ENCODE results near the gene MACROD2. TPM values are rescaled to one million over a fixed set of nuclear protein-coding genes. Genes with fewer than 3 reads are reported as not detected.
"Not testable (repeated sequence)": the region's sequence is repeated elsewhere in the genome, so short reads cannot be mapped to it uniquely, and the experiment has no call there.

MACROD2 gene
- total RNA-seq, 2 experiments from 2014 or later: not detected

DNA sequence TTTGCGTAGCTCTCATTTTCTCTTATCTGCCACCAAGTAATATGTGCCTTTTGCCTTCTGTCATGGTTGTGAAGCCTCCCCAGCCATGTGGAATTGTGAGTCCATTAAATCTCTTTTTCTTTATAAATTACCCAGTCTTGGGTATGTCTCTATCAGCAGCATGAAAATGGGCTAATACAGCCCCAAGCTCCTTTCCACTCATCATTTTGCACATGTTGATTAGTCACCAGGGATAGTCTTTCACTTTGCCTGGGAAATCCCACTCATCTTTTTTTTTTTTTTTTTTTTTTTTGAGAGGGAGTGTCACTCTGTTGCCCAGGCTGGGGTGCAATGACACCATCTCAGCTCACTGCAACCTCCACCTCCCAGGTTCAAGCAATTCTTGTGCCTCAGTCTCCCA, 1541.9 kb downstream of the MACROD2 start:
- H3K27me3 Mint-ChIP-seq; CTCF ChIA-PET; H3K36me3 Mint-ChIP-seq (ENCODE audit: low read depth); H3K4me3 Mint-ChIP-seq; H3K4me1 Mint-ChIP-seq; DNase-seq; POLR2A ChIA-PET; H3K27ac Mint-ChIP-seq: not testable (repeated sequence)
- peaks cover 12% of the 10 kb centered on the region for H3K9me3 Mint-ChIP-seq

DNA sequence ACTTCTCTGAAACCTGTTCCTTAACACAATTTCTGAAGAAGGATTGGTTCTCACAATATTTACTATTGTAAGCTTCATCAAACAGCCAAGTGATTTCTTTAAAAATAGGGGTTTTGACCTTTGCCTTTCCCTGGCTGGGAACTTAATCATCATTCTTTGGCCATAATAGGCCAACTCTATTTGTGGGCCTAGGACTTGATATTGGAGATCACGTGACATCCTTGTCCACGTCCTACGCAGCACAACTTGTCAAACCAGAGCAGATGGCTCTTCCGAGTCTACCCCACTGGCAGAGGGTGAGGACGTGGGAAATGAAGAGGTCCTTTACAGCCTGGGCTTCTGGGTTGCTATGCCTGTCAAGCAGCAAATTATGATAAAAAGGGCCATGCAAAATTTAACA, 1547.3 kb downstream of the MACROD2 start:
- Mint-ChIP-seq H3K27me3 (no peaks in the 10 kb centered on the region), H3K36me3 (ENCODE audit: low read depth) (no peaks in the 10 kb centered on the region), H3K9me3 (peaks cover 28% of the 10 kb centered on the region), H3K4me1 (no peaks in the 10 kb centered on the region), H3K27ac (no peak overlapping the region), H3K4me3 (no peak overlapping the region)
- CTCF ChIA-PET: no interaction called here
- POLR2A ChIA-PET: no interaction called here
- no peak for DNase-seq

- H3K4me1 Mint-ChIP-seq: no peaks in the 10 kb centered on the region
- CTCF ChIA-PET: no interaction called here
Measured at GRCh38 chr20:15544742-15545141, 1549.4 kb downstream of the MACROD2 start.

DNA sequence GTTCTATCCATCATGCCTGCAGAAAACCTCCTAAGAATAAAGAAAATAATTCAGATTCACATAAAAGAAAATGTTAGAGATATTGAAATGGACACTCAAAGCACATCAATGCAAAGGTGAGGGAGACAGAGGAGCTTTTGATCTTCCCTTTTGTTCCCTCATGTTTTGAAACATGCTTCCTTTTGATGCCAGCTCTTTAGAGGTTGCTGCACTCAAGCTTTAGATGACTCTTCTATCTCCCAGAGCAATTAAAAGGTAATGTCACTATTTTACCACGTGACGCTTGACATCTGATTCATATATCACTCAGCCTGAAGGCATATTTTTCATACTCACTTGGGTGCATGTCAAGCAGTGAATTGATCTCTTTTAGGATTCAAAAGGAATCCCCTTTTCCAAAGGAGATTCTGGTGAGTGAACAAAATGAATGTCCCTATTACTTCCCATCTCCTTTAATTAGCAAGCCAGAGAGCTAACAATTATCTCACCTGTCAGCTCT, 1551.3 kb downstream of the MACROD2 start:
- H3K4me1 Mint-ChIP-seq: no peaks in the 10 kb centered on the region
- H3K36me3 Mint-ChIP-seq (ENCODE audit: low read depth): no peaks in the 10 kb centered on the region
- H3K4me3 Mint-ChIP-seq: no peak overlapping the region
- no peak for DNase-seq
- ChIA-PET CTCF (no interaction called here), POLR2A (no interaction called here)
- no peaks in the 10 kb centered on the region for H3K27me3 Mint-ChIP-seq
- peaks cover 26% of the 10 kb centered on the region for H3K9me3 Mint-ChIP-seq
- no peak overlapping the region for H3K27ac Mint-ChIP-seq

More at GRCh38 chr20:15544742-15545141, 1549.4 kb downstream of the MACROD2 start:
- Mint-ChIP-seq H3K27ac (no peak overlapping the region), H3K27me3 (no peaks in the 10 kb centered on the region), H3K9me3 (peaks cover 31% of the 10 kb centered on the region), H3K36me3 (ENCODE audit: low read depth) (no peaks in the 10 kb centered on the region), H3K4me3 (no peak overlapping the region)
- POLR2A ChIA-PET: no interaction called here
- DNase-seq: no peak

DNA sequence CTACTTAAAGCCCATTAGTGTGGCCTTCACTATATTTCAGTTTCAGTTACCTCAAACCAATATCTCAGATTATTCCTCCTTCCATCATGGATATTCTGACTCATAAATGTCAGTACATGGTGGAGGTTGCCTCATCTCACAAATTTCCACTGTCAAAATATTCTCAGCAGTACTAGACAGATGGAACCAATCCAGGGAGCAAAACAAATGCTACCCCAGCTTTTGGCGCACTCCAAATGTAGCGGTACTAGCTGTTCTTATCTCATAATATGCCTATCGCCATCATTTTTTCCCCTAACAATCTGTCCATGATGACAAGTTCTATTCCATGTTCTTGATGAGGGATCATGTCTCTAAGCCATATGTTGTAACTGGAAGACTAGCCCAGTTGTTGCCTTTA, 1551.8 kb downstream of the MACROD2 start:
- CTCF ChIA-PET: no interaction called here
- POLR2A ChIA-PET: no interaction called here

GRCh38 chr20:15550116-15550870, 1555.0 kb downstream of the MACROD2 start:
- ChIA-PET POLR2A (no interaction called here), CTCF (no interaction called here)
- Mint-ChIP-seq H3K27me3 (no peaks in the 10 kb centered on the region), H3K36me3 (ENCODE audit: low read depth) (no peaks in the 10 kb centered on the region), H3K27ac (no peak overlapping the region), H3K9me3 (peaks cover 40% of the 10 kb centered on the region), H3K4me1 (no peaks in the 10 kb centered on the region), H3K4me3 (no peak overlapping the region)
- no peak for DNase-seq

More for the DNA sequence above, 1551.8 kb downstream of the MACROD2 start:
- H3K9me3 Mint-ChIP-seq: peaks cover 24% of the 10 kb centered on the region
- no peaks in the 10 kb centered on the region for H3K4me1 Mint-ChIP-seq
- H3K27me3 Mint-ChIP-seq: no peaks in the 10 kb centered on the region
- H3K36me3 Mint-ChIP-seq (ENCODE audit: low read depth): no peaks in the 10 kb centered on the region
- no peak overlapping the region for H3K4me3 Mint-ChIP-seq
- H3K27ac Mint-ChIP-seq: no peak overlapping the region
- DNase-seq: no peak

DNA sequence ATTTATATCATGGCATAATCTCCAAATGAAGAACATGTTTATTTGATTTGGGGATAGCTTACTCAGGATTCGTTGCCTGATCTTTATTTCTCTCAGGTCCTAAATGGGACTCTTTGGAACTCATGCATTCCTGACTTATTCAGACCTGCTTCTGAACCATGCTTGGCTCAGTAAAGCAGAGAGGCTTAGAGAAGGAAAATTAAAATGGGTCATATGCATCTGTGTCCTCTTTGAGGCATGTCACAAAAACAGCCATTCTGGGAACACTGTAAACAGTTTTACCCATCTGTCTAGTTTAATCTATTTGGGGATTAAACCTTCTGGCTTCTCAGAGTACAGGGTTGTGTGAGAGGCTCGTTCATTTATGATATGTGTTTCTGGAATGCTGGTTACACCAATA, 1560.6 kb downstream of the MACROD2 start:
- POLR2A ChIA-PET: no interaction called here
- no peaks in the 10 kb centered on the region for H3K4me1 Mint-ChIP-seq

GRCh38 chr20:15556869-15557268, 1561.6 kb downstream of the MACROD2 start:
- Mint-ChIP-seq H3K27me3 (no peaks in the 10 kb centered on the region), H3K27ac (no peak overlapping the region), H3K36me3 (ENCODE audit: low read depth) (no peaks in the 10 kb centered on the region), H3K4me3 (no peak overlapping the region), H3K4me1 (no peaks in the 10 kb centered on the region), H3K9me3 (peaks cover 30% of the 10 kb centered on the region)
- POLR2A ChIA-PET: no interaction called here
- no peak for DNase-seq
- CTCF ChIA-PET: no interaction called here

More for the DNA sequence above, 1560.6 kb downstream of the MACROD2 start:
- Mint-ChIP-seq H3K9me3 (peaks cover 28% of the 10 kb centered on the region), H3K4me3 (no peak overlapping the region), H3K27ac (no peak overlapping the region), H3K36me3 (ENCODE audit: low read depth) (no peaks in the 10 kb centered on the region), H3K27me3 (no peaks in the 10 kb centered on the region)
- CTCF ChIA-PET: no interaction called here
- DNase-seq: no peak

DNA sequence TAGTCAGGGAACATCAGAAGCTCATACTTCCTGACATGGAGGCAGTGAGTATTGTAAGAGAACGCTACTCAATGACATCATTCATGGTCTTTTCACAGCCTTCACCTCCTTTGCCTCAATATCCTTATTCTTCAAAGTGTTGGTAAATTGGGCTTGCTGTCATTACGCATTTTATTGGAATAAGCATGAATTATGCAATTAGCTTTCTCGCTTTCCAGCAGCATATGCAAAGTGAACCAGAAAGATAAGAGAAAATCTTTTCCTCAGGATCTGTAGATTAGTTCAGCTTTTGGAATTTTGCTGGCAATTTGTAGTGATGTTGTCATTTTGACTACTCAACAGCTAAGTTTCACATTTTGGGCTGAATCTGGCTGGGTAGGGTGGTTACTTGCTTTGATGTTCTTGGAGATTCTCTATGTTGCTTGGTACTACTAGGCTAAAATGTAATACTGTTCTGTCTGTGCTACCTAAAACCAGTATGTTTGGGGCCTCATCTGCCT, 1565.8 kb downstream of the MACROD2 start:
- ChIA-PET POLR2A (no interaction called here), CTCF (no interaction called here)
- no peak for DNase-seq
- Mint-ChIP-seq H3K27me3 (no peaks in the 10 kb centered on the region), H3K4me3 (no peak overlapping the region), H3K4me1 (no peaks in the 10 kb centered on the region), H3K27ac (no peak overlapping the region), H3K36me3 (ENCODE audit: low read depth) (no peaks in the 10 kb centered on the region), H3K9me3 (peaks cover 12% of the 10 kb centered on the region)

GRCh38 chr20:15561707-15562404, 1566.5 kb downstream of the MACROD2 start:
- ChIA-PET POLR2A (no interaction called here), CTCF (no interaction called here)
- Mint-ChIP-seq H3K27ac (no peak overlapping the region), H3K36me3 (ENCODE audit: low read depth) (no peaks in the 10 kb centered on the region), H3K27me3 (no peaks in the 10 kb centered on the region), H3K4me1 (no peaks in the 10 kb centered on the region), H3K9me3 (peaks cover 9% of the 10 kb centered on the region), H3K4me3 (no peak overlapping the region)
- DNase-seq: no peak

DNA sequence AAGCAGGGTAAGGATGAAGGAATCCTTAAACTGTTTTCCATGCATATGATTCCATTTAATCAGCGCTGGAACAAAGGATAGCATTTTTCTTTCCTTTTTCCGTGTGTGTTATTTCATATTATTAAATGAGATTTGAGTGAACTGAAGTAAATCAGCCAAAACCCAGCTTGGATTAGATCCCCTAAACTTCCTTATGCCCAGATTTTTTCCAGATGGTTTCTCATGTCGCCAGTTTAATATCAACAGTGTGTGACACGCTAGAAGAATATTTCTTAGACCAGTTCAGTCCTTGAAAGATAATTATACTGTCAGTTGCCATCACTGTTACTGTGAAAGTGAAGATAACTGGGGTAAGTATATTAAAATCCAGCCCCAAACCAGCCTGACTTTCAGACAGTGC, 1568.5 kb downstream of the MACROD2 start:
- no peaks in the 10 kb centered on the region for H3K36me3 Mint-ChIP-seq (ENCODE audit: low read depth)
- H3K27me3 Mint-ChIP-seq: no peaks in the 10 kb centered on the region
- DNase-seq: no peak
- no peak overlapping the region for H3K4me3 Mint-ChIP-seq
- ChIA-PET POLR2A (no interaction called here), CTCF (no interaction called here)
- H3K9me3 Mint-ChIP-seq: peaks cover 13% of the 10 kb centered on the region
- H3K4me1 Mint-ChIP-seq: no peaks in the 10 kb centered on the region
- no peak overlapping the region for H3K27ac Mint-ChIP-seq

DNA sequence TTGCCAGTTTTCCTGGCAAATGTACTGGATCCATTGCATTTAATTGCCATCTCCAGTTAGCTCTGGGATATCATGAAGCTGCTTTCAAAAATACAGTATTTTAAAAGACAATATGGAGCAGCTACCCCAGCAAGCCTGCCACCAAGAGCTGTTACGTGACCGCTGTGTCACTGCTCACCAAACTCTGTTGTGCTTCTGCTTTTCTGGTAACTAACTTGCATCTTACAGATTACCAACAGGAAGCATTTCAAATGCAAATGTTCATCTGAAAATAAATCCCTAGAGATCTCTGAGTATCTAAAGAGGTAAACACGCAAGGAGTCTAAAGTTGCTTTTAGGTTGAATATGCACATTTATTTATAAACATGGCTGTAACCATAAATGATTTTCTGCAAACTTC, 1569.7 kb downstream of the MACROD2 start:
- no peaks in the 10 kb centered on the region for H3K36me3 Mint-ChIP-seq (ENCODE audit: low read depth)
- H3K27ac Mint-ChIP-seq: no peak overlapping the region
- POLR2A ChIA-PET: no interaction called here
- H3K9me3 Mint-ChIP-seq: peaks cover 9% of the 10 kb centered on the region
- no peaks in the 10 kb centered on the region for H3K4me1 Mint-ChIP-seq
- H3K4me3 Mint-ChIP-seq: no peak overlapping the region
- CTCF ChIA-PET: no interaction called here
- DNase-seq: no peak
- H3K27me3 Mint-ChIP-seq: no peaks in the 10 kb centered on the region

DNA sequence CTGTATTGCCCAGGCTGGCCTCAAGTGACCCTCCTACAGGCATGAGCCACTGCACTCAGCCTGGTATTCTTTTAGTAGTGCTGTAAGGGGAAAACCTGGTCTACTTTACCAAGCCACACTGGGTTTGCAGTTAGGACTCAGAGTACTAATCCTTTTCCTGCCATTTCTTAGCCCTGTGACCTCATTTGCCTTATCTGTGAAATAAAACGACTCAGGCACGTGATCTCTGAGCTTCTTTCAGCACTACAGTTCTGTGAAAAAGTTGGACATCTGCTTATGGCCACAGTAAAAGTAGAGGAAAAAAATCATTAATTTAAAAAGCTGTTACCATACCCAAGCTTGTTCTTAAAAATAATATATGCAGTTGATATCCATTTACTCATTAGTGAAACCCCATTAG, 1570.5 kb downstream of the MACROD2 start:
- Mint-ChIP-seq H3K36me3 (ENCODE audit: low read depth) (no peaks in the 10 kb centered on the region), H3K4me1 (no peaks in the 10 kb centered on the region), H3K27ac (no peak overlapping the region), H3K9me3 (peaks cover 9% of the 10 kb centered on the region), H3K4me3 (no peak overlapping the region), H3K27me3 (no peaks in the 10 kb centered on the region)
- CTCF ChIA-PET: no interaction called here
- no peak for DNase-seq
- POLR2A ChIA-PET: no interaction called here

- no peak overlapping the region for H3K27ac Mint-ChIP-seq
Measured at GRCh38 chr20:15567219-15567618, 1571.9 kb downstream of the MACROD2 start.

More at GRCh38 chr20:15567219-15567618, 1571.9 kb downstream of the MACROD2 start:
- Mint-ChIP-seq H3K36me3 (ENCODE audit: low read depth) (no peaks in the 10 kb centered on the region), H3K9me3 (peaks cover 7% of the 10 kb centered on the region), H3K27me3 (no peaks in the 10 kb centered on the region), H3K4me3 (no peak overlapping the region), H3K4me1 (no peaks in the 10 kb centered on the region)
- DNase-seq: no peak
- POLR2A ChIA-PET: no interaction called here
- CTCF ChIA-PET: no interaction called here

Measured in activated CD4-positive, alpha-beta memory T cell treated with anti-CD3 and anti-CD28 coated beads, Interleukin-2, amount 10 ng/mL, durations not matched to agents 7 days and 5 days (primary cell).